Karpas-422 (cell line): Measurements from ENCODE around the gene MATCAP1. TPM values are rescaled to one million over a fixed set of nuclear protein-coding genes. Genes with fewer than 3 reads are reported as not detected.

ENCODE experiments used
- DNase-seq: peaks from one replicate; pipeline ENCODE4 v3.0.0-alpha.2; 2015
- H2AFZ ChIP-seq: fragments of 200-600 bp; sonication (generic); 2 replicates; pipeline ENCODE4 v1.6.1; 2014; ENCODE audit warnings: antibody characterized with exemption, low read length, mixed read lengths
- H3K27ac ChIP-seq: fragments of 200-600 bp; sonication (generic); 2 replicates; pipeline ENCODE4 v1.5.1; 2014; ENCODE audit warnings: mild to moderate bottlenecking, low read length, moderate library complexity
- H3K27me3 ChIP-seq: fragments of 200-600 bp; sonication (generic); 2 replicates; pipeline ENCODE4 v1.6.1; 2014; ENCODE audit warnings: low read length, mixed read lengths
- H3K36me3 ChIP-seq: fragments of 200-600 bp; sonication (generic); 2 replicates; pipeline ENCODE4 v1.6.1; 2014; ENCODE audit warnings: low read length, mixed read lengths; ENCODE audit not compliant: insufficient read depth
- H3K4me1 ChIP-seq: fragments of 200-600 bp; sonication (generic); 2 replicates; pipeline ENCODE4 v1.6.1; 2014; ENCODE audit warnings: mild to moderate bottlenecking, low read length, mixed read lengths
- H3K4me2 ChIP-seq: fragments of 200-600 bp; sonication (generic); 2 replicates; pipeline ENCODE4 v1.6.1; 2014; ENCODE audit warnings: low read length, low read depth, mild to moderate bottlenecking; ENCODE audit not compliant: poor library complexity, severe bottlenecking
- H3K4me3 ChIP-seq: fragments of 200-600 bp; sonication (generic); 2 replicates; pipeline ENCODE4 v1.5.1; 2014; ENCODE audit warnings: mild to moderate bottlenecking, antibody characterized with exemption, low read length, mixed read lengths
- H3K79me2 ChIP-seq: fragments of 200-600 bp; sonication (generic); 2 replicates; pipeline ENCODE4 v1.6.1; 2014; ENCODE audit warnings: mild to moderate bottlenecking, low read length, mixed read lengths
- H3K9ac ChIP-seq: fragments of 200-600 bp; sonication (generic); 2 replicates; pipeline ENCODE4 v1.6.0; 2014; ENCODE audit warnings: low read length
- H3K9me2 ChIP-seq: fragments of 200-600 bp; sonication (generic), shearing (Covaris generic); replicated peaks from 2 replicates; pipeline ENCODE4 v1.6.0; 2014; ENCODE audit warnings: mild to moderate bottlenecking, low read length, moderate library complexity; ENCODE audit not compliant: insufficient read depth
- H3K9me3 ChIP-seq: fragments of 300-700, 200-600 bp; sonication (generic); 2 replicates; pipeline ENCODE4 v1.6.1; 2014; ENCODE audit warnings: low read length, mixed read lengths
- H4K20me1 ChIP-seq: fragments of 200-600 bp; sonication (generic); 2 replicates; pipeline ENCODE4 v1.6.1; 2014; ENCODE audit warnings: mild to moderate bottlenecking, antibody characterized with exemption, low read length, low read depth; ENCODE audit not compliant: insufficient read depth
- total RNA-seq: library from RNA; depleted of rRNA; stranded (reverse); fragments of >200 nt; shearing (Covaris generic); gene quantifications from 2 replicates; pipeline ENCODE4 v1.2.3, GENCODE V29; 2014; ENCODE audit warnings: low replicate concordance

Gene MATCAP1
- total RNA-seq, 1 experiment from 2014 or later, result 6.8 TPM

DNA sequence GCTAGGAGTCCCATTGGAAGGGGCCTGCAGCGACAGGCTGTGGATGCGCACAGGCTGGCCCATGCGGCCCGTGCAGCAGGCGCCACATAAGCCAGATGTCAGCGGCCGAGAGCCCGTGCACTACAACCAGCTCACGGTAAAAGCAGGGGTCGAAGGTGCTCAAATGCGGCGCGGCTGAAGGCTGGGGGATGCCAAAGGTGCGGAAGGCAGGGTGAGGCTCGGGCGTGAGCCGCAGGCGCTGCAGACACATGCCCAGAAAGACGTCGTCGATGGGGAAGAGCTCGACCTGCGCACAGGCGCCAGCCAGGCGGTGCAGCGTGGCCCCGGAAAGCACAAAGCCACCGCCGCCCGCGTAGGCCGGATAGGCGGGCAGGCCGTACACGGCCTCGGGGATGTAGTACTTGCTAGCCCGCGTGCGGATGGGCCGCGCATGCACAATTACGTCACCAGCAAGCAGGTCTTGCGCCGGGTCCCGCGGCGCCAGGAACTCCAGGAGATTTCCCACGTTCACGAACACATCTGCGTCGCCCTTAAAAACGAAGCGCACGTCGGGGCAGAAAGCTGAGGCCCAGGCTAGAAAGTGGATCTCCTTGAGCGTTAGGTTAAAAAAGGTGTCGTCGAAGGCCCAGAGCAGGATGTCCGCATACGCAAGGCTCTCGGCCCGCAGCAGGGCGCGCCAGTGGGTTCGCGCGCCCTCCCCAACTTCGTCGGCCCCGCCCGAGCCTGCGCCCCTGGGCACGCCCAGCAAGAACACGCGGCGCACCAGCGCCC, 34.3 kb downstream of the MATCAP1 start:
- Histone ChIP-seq H3K27ac (no peak overlapping the region), H3K27me3 (no peaks in the 10 kb centered on the region), H3K4me1 (no peaks in the 10 kb centered on the region), H3K4me2 (no peak overlapping the region), H3K36me3 (no peaks in the 10 kb centered on the region; the same call in 1 of the 2 replicates), H2AFZ (no peak overlapping the region), H3K79me2 (no peaks in the 10 kb centered on the region), H3K9me2 (no peaks in the 10 kb centered on the region), H4K20me1 (peaks cover 6% of the 10 kb centered on the region; the same call in 1 of the 2 replicates), H3K9ac (no peak overlapping the region), H3K9me3 (no peaks in the 10 kb centered on the region), H3K4me3 (no peak overlapping the region)
- DNase-seq, result no peak

DNA sequence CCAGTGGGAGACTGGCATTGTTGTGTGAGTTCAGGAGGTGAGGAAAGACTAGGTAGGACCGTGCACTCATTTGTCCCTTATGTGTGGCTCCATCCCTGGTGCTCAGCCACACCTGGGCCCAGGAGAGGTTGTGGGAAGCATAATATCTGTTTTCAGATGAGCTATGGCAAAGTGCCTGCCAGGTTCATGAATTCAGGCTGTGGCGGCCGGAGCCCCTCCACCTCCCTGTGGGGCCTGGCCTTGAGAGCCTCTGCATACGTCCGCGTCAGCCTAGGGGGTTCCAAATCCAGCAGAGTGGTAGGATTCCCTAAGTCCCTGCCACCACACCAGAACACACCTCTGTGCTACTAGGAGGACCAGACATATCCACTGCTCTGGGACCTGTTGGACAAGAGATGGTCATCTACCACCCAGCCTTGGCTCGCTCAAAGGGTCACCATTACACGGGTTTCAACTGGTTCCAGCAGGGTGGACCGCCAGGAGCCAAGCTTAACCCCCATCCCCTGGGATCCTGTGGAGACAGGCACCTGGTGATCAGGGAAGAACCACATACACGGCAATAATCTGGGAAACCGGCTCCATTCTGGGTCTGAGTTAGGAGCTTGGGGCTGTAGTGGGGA, 35.0 kb downstream of the MATCAP1 start:
- Histone ChIP-seq H3K4me3 (no peak overlapping the region), H4K20me1 (no peaks in the 10 kb centered on the region), H3K27me3 (no peaks in the 10 kb centered on the region), H3K9ac (no peak overlapping the region), H3K4me1 (no peaks in the 10 kb centered on the region), H3K9me2 (no peaks in the 10 kb centered on the region), H3K36me3 (no peaks in the 10 kb centered on the region; the same call in 1 of the 2 replicates), H3K4me2 (no peak overlapping the region), H3K27ac (no peak overlapping the region), H2AFZ (no peak overlapping the region), H3K9me3 (no peaks in the 10 kb centered on the region), H3K79me2 (no peaks in the 10 kb centered on the region)
- DNase-seq, result no peak

DNA sequence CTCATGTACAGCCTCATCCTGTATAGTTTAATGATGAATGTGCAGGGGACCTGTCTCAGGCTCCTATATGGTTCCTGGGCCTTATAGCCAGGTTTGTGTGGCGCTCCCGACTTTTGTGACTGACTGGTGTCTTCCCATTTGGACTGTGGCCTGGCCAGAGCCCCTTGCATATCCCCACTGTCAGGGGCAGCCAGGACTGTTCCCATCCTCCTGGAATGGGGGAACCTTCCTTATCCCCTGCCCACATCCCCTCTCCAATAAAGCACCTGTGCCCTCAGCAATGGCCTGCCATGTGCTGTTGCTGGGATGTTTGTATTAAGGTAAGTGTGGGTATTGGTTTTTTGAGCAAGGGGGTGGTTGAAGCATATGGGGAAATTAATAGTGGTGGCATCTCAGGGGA, 35.5 kb downstream of the MATCAP1 start:
- H3K4me2 ChIP-seq, result no peak overlapping the region
- no peak overlapping the region for H3K27ac ChIP-seq
- H2AFZ ChIP-seq, result no peak overlapping the region
- no peaks in the 10 kb centered on the region for H3K4me1 ChIP-seq
- DNase-seq, result no peak
- no peaks in the 10 kb centered on the region for H3K79me2 ChIP-seq
- H3K4me3 ChIP-seq, result no peak overlapping the region
- H3K9me2 ChIP-seq, result no peaks in the 10 kb centered on the region
- H3K9me3 ChIP-seq, result no peaks in the 10 kb centered on the region
- no peaks in the 10 kb centered on the region; the same call in 1 of the 2 replicates for H3K36me3 ChIP-seq
- H3K9ac ChIP-seq, result no peak overlapping the region
- no peaks in the 10 kb centered on the region for H4K20me1 ChIP-seq
- H3K27me3 ChIP-seq, result no peaks in the 10 kb centered on the region

DNA sequence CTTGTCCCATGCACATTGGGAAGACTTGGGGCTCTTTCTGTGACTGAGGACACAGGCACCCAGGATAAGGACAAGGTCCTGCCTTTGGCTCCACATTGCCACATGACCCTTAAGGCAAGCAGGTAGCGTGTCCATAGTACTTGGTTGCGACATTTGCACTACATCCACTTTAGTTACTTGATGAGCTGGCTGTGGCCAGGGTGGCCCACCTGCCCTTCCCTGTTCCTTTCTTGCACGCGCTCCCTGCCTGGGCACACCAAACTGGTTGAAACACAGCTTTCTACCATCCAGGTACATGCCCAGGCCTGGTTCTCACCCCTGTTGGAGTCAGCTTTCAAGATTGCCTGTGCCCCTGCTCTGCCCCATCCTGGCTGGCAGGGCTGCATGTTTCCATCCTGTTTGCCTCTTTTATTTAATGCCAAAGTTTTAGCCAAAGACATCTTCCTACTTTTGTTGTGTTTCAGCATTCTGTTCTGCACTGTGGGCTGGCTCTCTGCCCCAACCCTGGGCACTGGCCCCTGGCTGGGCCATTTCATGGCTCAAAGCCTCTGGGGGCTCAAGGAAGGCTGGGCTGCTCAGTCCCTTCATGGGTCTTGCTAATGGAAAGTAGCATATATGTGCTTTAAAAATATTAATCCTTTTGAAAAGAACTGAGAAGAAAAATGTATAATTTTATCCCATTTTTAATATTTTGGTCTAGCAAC, 36.2 kb downstream of the MATCAP1 start:
- Histone ChIP-seq H3K79me2 (no peaks in the 10 kb centered on the region), H4K20me1 (no peaks in the 10 kb centered on the region), H3K27ac (no peak overlapping the region)

DNA sequence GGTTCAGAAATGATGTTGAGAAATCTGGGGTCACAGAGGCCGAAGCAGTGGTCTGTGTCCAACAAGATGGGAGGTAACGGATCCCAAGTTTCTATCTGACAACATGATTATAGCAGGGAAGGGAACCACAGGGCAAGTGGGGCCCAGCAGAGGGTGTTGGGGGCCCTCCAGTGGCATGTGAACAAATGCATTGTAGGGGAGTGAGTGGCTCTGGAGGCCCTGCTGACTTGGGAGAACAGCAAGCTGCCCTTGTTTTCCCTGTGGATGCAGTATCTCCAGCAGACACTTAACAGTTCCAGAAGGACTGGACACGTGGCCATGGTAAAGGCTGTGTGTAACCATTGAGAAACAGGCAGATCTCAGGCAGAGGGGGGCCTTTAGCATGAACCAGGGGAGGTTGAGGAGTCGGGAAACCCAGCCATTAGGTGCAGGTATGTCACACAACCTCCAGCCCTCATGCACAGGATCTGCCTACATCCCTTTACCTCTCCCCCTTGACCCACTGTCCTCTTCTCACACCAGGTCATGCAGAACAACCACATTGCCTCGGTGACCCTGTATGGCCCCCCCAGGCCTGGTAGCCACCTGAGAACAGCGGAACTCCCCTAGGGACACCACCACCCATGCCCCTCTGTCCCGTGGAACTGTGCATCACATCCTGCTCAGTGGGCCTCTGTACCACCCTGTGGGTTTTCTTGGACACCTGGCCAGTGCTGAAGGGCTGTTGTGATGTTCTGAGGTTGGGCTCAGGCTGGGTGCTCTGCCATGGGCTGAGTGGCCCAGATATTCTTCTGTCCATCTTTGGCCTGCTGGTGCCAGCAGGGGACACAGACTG, 37.0 kb downstream of the MATCAP1 start:
- Histone ChIP-seq H3K9me3 (no peaks in the 10 kb centered on the region), H3K4me1 (no peaks in the 10 kb centered on the region), H3K9ac (no peak overlapping the region), H3K36me3 (no peaks in the 10 kb centered on the region; the same call in none of the 2 replicates), H3K27ac (no peak overlapping the region), H3K27me3 (no peaks in the 10 kb centered on the region), H2AFZ (no peak overlapping the region), H3K4me2 (no peak overlapping the region), H3K9me2 (no peaks in the 10 kb centered on the region), H3K79me2 (no peaks in the 10 kb centered on the region), H3K4me3 (no peak overlapping the region), H4K20me1 (no peaks in the 10 kb centered on the region)
- DNase-seq, result no peak

More for the DNA sequence above, 36.2 kb downstream of the MATCAP1 start:
- no peaks in the 10 kb centered on the region; the same call in 1 of the 2 replicates for H3K36me3 ChIP-seq
- H3K27me3 ChIP-seq, result no peaks in the 10 kb centered on the region
- no peaks in the 10 kb centered on the region for H3K9me3 ChIP-seq
- H3K4me3 ChIP-seq, result no peak overlapping the region
- no peak overlapping the region for H3K4me2 ChIP-seq
- no peak for DNase-seq
- H2AFZ ChIP-seq, result no peak overlapping the region
- H3K9me2 ChIP-seq, result no peaks in the 10 kb centered on the region
- H3K4me1 ChIP-seq, result no peaks in the 10 kb centered on the region
- no peak overlapping the region for H3K9ac ChIP-seq

DNA sequence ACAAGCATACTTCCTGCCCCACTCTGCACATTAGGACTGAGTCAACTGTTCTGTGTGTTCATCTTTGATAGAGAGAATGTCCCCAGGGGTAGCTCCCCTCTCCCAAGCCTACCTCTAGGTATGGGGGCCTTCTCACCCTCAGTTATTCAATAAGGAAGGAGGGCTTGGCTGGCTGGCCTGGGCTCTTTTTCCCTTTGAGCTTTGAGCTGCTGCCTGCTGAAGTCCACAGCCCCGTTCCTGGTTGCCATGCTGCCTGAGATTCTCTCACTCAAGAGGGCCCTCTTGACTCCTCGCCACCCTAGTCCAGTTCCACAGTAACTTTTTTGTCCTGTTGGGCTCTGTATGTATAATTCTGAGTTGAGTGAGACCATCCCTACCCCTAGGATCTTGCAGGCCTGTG, 38.0 kb downstream of the MATCAP1 start:
- no peak for DNase-seq
- Histone ChIP-seq H3K9me2 (no peaks in the 10 kb centered on the region), H3K79me2 (no peaks in the 10 kb centered on the region), H3K9ac (no peak overlapping the region), H3K9me3 (no peaks in the 10 kb centered on the region), H3K4me2 (no peak overlapping the region), H3K4me1 (no peaks in the 10 kb centered on the region), H3K4me3 (no peak overlapping the region), H2AFZ (no peak overlapping the region), H3K27me3 (no peaks in the 10 kb centered on the region), H3K36me3 (peaks cover 4% of the 10 kb centered on the region), H3K27ac (no peak overlapping the region), H4K20me1 (no peaks in the 10 kb centered on the region)

DNA sequence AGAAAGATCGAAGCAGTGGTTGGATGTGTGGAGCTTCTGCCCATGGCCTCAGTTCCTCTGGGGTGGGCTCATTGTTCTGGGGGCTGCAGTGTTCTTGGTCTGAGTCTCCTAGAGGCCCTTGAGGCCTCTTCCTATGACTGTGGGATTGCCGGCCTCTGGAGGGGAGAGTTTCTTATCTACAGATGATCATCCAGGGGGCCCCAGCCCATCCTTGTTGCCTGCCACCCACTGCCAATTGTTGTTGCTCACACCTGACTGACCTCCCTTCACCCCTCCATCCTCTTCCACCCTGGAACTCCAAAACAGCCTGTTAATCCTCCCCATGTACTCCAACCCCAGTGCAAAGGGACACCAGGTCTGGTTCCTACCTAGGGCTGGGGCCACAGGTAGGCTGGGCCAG, 38.8 kb downstream of the MATCAP1 start:
- no peak overlapping the region for H3K4me3 ChIP-seq
- H3K4me1 ChIP-seq, result no peaks in the 10 kb centered on the region
- H2AFZ ChIP-seq, result no peak overlapping the region
- H3K27me3 ChIP-seq, result no peaks in the 10 kb centered on the region
- no peaks in the 10 kb centered on the region for H3K9me2 ChIP-seq
- no peaks in the 10 kb centered on the region for H3K9me3 ChIP-seq
- H3K9ac ChIP-seq, result no peak overlapping the region
- peaks cover 4% of the 10 kb centered on the region for H3K36me3 ChIP-seq
- no peaks in the 10 kb centered on the region for H4K20me1 ChIP-seq
- H3K4me2 ChIP-seq, result no peak overlapping the region
- H3K79me2 ChIP-seq, result no peaks in the 10 kb centered on the region
- DNase-seq, result no peak
- H3K27ac ChIP-seq, result no peak overlapping the region
